ENCODE results near the gene TOR1B. TPM values are rescaled to one million over a fixed set of nuclear protein-coding genes. Genes with fewer than 3 reads are reported as not detected.
"Not testable (repeated sequence)": the region's sequence is repeated elsewhere in the genome, so short reads cannot be mapped to it uniquely, and the experiment has no call there.

TOR1B gene
- total and polyA plus RNA-seq, 2 donors (not counting 1 experiment from before 2014, with no cell fraction given) = 13.3 to 17.4 TPM

GRCh38 chr9:129794549-129794948 is 8.4 kb upstream of the TOR1B start:
- H3K9me3 Mint-ChIP-seq (ENCODE audit: insufficient read depth) = no peaks in the 10 kb centered on the region
- H3K4me1 Mint-ChIP-seq = no peaks in the 10 kb centered on the region
- Histone ChIP-seq H3K4me2 (replicated peaks; ENCODE audit: low read depth, low read length, poor library complexity, severe bottlenecking) (no peak overlapping the region), H2AFZ (ENCODE audit: insufficient read depth, low read depth, low read length, poor library complexity, severe bottlenecking) (no peak overlapping the region), H3K36me3 (replicated peaks in 1 of 2; ENCODE audit: control extremely low read depth in 1 of 2, control insufficient read depth in 1 of 2, extremely low read depth in 1 of 2, insufficient read depth in 2 of 2, low read length in 1 of 2) (no peaks in the 10 kb centered on the region), H3K4me3 (ENCODE audit: control extremely low read depth in 1 of 5, extremely low read depth in 1 of 5, insufficient read depth in 1 of 5, low read depth in 2 of 5, low read length in 4 of 5) (no peak overlapping the region), H3K4me1 (ENCODE audit: control insufficient read depth in 2 of 2, insufficient read depth in 2 of 2, low read length in 2 of 2) (peaks cover 0 to 6% of the 10 kb centered on the region in 2 donors), H3K79me2 (ENCODE audit: control insufficient read depth, insufficient read depth, low read length) (no peaks in the 10 kb centered on the region), H3K9ac (ENCODE audit: low read length) (no peak overlapping the region), H3K27me3 (replicated peaks in 1 of 4; ENCODE audit: control extremely low read depth in 1 of 4, control insufficient read depth in 3 of 4, insufficient read depth in 4 of 4, low read length in 3 of 4) (peaks cover 0 to 10% (median 0%) of the 10 kb centered on the region in 4 experiments), H4K20me1 (ENCODE audit: control insufficient read depth, insufficient read depth, low read length, poor library complexity, severe bottlenecking) (no peaks in the 10 kb centered on the region), H3K27ac (ENCODE audit: low read length in 2 of 2) (no peak overlapping the region), H3K9me3 (ENCODE audit: control extremely low read depth in 1 of 3, control insufficient read depth in 2 of 3, insufficient read depth in 1 of 3, low read length in 2 of 3) (no peaks in the 10 kb centered on the region)
- ChIA-PET CTCF (interaction anchor here (1.9 kb wide), 1 partner anchor 663 kb away, joined by 6 read pairs; no protein-coding TSS in a partner anchor), POLR2A (no interaction called here)
- DNase-seq (no peak), ATAC-seq (ENCODE audit: low read depth) (no peak)
- 91% methylated on average over 8 of the region's 8 CpGs for WGBS (ENCODE audit: insufficient coverage)
- H3K27me3 Mint-ChIP-seq = peaks cover 10% of the 10 kb centered on the region
- intact Hi-C loops (cut with micrococcal nuclease) = no loop called here
- TF ChIP-seq CTCF (IDR thresholded peaks at IDR 0.05) = no peak
- TF ChIP-seq EZH2 (IDR thresholded peaks at IDR 0.05; ENCODE audit: borderline replicate concordance, insufficient read depth, low read depth, low read length, poor library complexity, severe bottlenecking) = no peak
- no peak overlapping the region for H3K4me3 Mint-ChIP-seq
- H3K27ac Mint-ChIP-seq = no peak overlapping the region

GRCh38 chr9:129796029-129796428 is 7.0 kb upstream of the TOR1B start:
- ATAC-seq (ENCODE audit: low read depth); CTCF ChIA-PET; H4K20me1 ChIP-seq (ENCODE audit: control insufficient read depth, insufficient read depth, low read length, poor library complexity, severe bottlenecking); H3K9me3 Mint-ChIP-seq (ENCODE audit: insufficient read depth); H3K4me2 ChIP-seq (replicated peaks; ENCODE audit: low read depth, low read length, poor library complexity, severe bottlenecking); H2AFZ ChIP-seq (ENCODE audit: insufficient read depth, low read depth, low read length, poor library complexity, severe bottlenecking); H3K9me3 ChIP-seq (ENCODE audit: control extremely low read depth in 1 of 3, control insufficient read depth in 2 of 3, insufficient read depth in 1 of 3, low read length in 2 of 3); H3K27ac Mint-ChIP-seq; H3K27me3 Mint-ChIP-seq; H3K36me3 ChIP-seq (replicated peaks in 1 of 2; ENCODE audit: control extremely low read depth in 1 of 2, control insufficient read depth in 1 of 2, extremely low read depth in 1 of 2, insufficient read depth in 2 of 2, low read length in 1 of 2); H3K4me1 ChIP-seq (ENCODE audit: control insufficient read depth in 2 of 2, insufficient read depth in 2 of 2, low read length in 2 of 2); intact Hi-C loops (cut with micrococcal nuclease); H3K4me1 Mint-ChIP-seq; POLR2A ChIA-PET; H3K9ac ChIP-seq (ENCODE audit: low read length); H3K27ac ChIP-seq (ENCODE audit: low read length in 2 of 2); H3K27me3 ChIP-seq (replicated peaks in 1 of 4; ENCODE audit: control extremely low read depth in 1 of 4, control insufficient read depth in 3 of 4, insufficient read depth in 4 of 4, low read length in 3 of 4); H3K79me2 ChIP-seq (ENCODE audit: control insufficient read depth, insufficient read depth, low read length); H3K4me3 Mint-ChIP-seq; DNase-seq; H3K4me3 ChIP-seq (ENCODE audit: control extremely low read depth in 1 of 5, extremely low read depth in 1 of 5, insufficient read depth in 1 of 5, low read depth in 2 of 5, low read length in 4 of 5): not testable (repeated sequence)
- WGBS (ENCODE audit: insufficient coverage) = 94% methylated on average over 1 of the region's 2 CpGs
